ENCODE data around the gene ATP2C2. TPM values are rescaled to one million over a fixed set of nuclear protein-coding genes. Genes with fewer than 3 reads are reported as not detected.

Gene ATP2C2
- total RNA-seq, 1 experiment from 2014 or later = 20.3 TPM

DNA sequence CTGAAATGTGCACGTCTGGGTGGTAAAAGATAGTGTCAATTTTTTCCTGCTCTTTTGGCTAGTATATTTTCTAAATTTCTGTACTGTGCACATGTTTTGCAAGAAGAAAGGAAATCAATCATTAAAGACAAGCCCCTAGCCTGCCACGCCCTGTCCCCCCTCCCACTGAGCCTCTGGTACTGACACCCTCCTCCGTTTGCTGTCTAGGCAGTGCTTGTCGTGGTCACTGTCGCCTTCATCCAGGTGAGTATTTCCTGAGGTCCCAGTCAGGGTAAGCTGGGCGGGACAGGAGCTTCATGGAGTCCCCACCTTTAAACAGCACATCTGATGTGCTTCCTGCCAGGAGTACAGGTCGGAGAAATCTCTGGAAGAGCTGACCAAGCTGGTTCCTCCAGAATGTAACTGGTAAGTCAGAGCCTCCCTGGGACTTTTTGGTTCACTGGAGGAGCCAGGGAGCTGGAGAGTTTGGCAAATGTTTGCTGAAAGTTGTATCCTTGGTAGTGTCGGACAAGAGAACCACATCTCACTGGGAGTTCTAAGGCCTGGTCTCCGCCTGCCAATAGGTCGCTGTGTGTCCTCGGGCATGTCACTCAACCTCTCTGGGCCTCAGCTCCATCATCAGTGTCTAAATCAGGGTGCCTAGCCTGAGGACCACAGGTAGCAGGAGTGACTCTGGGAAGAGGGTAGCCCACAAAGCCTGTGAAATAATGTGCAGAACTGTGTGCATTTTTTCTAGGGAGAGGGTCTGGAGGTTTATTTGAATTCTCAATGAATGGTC is 42.2 kb downstream of the ATP2C2 start:
- Histone ChIP-seq H3K4me1 (ENCODE audit: control insufficient read depth in 1 of 2, insufficient read depth in 2 of 2, low read length in 2 of 2) (no peaks in the 10 kb centered on the region), H3K9me3 (ENCODE audit: control insufficient read depth in 1 of 2, insufficient read depth in 1 of 2, low read depth in 1 of 2, low read length in 2 of 2) (no peaks in the 10 kb centered on the region), H3K4me2 (ENCODE audit: low read length) (no peak overlapping the region), H2AFZ (ENCODE audit: low read depth, low read length, poor library complexity, severe bottlenecking) (no peak overlapping the region), H3K27me3 (ENCODE audit: insufficient read depth, low read length) (no peaks in the 10 kb centered on the region), H4K20me1 (ENCODE audit: insufficient read depth) (no peaks in the 10 kb centered on the region), H3K9ac (ENCODE audit: low read length) (no peak overlapping the region), H3K27ac (ENCODE audit: low read depth, low read length) (no peak overlapping the region), H3K4me3 (replicated peaks in 1 of 2; ENCODE audit: low read depth in 1 of 2, low read length in 2 of 2) (no peak overlapping the region), H3K36me3 (ENCODE audit: control insufficient read depth in 1 of 2, insufficient read depth in 2 of 2, low read length in 2 of 2) (no peaks in the 10 kb centered on the region), H3K79me2 (ENCODE audit: insufficient read depth, low read length) (no peaks in the 10 kb centered on the region), H3K9me2 (ENCODE audit: insufficient read depth) (no peaks in the 10 kb centered on the region)
- RAD21 ChIA-PET (ENCODE audit: low non-redundant PET in 1 of 2, low total read pairs in 2 of 2, uncharacterized antibody in 2 of 2, unreplicated experiment in 2 of 2) = no interaction called here
- CTCF ChIA-PET = no interaction called here
- BruUV-seq (replicated peaks) = no TSS peak
- intact Hi-C loops (cut with micrococcal nuclease) = no loop called here
- TF ChIP-seq ZFX (IDR thresholded peaks at IDR 0.05) (no peak), SIN3A (IDR thresholded peaks at IDR 0.05; ENCODE audit: low read depth) (no peak), EZH2 (IDR thresholded peaks at IDR 0.05) (no peak), EGR1 (IDR thresholded peaks at IDR 0.05; ENCODE audit: low read depth) (no peak), CBX3 (IDR thresholded peaks at IDR 0.05; ENCODE audit: low read depth) (no peak), ELF1 (IDR thresholded peaks at IDR 0.05; ENCODE audit: borderline replicate concordance, low read depth) (no peak), SP1 (IDR thresholded peaks at IDR 0.05; ENCODE audit: low read depth) (no peak), CEBPB (IDR thresholded peaks at IDR 0.05; ENCODE audit: low read depth) (no peak), SRF (IDR thresholded peaks at IDR 0.05; ENCODE audit: low read depth) (no peak), TCF7L2 (IDR thresholded peaks at IDR 0.05; ENCODE audit: borderline replicate concordance, extremely low read depth, insufficient read depth, insufficient read length) (no peak), FOSL1 (IDR thresholded peaks at IDR 0.05; ENCODE audit: low read depth) (no peak), JUND (IDR thresholded peaks at IDR 0.05) (no peak), EZH2phosphoT487 (IDR thresholded peaks at IDR 0.05; ENCODE audit: borderline replicate concordance) (no peak), POLR2AphosphoS5 (IDR thresholded peaks at IDR 0.05; ENCODE audit: low read depth, low read length) (no peak)
- TF ChIP-seq, protein P1, sequence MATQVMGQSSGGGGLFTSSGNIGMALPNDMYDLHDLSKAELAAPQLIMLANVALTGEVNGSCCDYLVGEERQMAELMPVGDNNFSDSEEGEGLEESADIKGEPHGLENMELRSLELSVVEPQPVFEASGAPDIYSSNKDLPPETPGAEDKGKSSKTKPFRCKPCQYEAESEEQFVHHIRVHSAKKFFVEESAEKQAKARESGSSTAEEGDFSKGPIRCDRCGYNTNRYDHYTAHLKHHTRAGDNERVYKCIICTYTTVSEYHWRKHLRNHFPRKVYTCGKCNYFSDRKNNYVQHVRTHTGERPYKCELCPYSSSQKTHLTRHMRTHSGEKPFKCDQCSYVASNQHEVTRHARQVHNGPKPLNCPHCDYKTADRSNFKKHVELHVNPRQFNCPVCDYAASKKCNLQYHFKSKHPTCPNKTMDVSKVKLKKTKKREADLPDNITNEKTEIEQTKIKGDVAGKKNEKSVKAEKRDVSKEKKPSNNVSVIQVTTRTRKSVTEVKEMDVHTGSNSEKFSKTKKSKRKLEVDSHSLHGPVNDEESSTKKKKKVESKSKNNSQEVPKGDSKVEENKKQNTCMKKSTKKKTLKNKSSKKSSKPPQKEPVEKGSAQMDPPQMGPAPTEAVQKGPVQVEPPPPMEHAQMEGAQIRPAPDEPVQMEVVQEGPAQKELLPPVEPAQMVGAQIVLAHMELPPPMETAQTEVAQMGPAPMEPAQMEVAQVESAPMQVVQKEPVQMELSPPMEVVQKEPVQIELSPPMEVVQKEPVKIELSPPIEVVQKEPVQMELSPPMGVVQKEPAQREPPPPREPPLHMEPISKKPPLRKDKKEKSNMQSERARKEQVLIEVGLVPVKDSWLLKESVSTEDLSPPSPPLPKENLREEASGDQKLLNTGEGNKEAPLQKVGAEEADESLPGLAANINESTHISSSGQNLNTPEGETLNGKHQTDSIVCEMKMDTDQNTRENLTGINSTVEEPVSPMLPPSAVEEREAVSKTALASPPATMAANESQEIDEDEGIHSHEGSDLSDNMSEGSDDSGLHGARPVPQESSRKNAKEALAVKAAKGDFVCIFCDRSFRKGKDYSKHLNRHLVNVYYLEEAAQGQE (IDR thresholded peaks at IDR 0.05; ENCODE audit: low read depth) = no peak
- TF ChIP-seq, protein P2, sequence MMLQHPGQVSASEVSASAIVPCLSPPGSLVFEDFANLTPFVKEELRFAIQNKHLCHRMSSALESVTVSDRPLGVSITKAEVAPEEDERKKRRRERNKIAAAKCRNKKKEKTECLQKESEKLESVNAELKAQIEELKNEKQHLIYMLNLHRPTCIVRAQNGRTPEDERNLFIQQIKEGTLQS (IDR thresholded peaks at IDR 0.05) = no peak
- DNase-seq (ENCODE audit: low read depth, low spot score) (no peak), ATAC-seq (no peak)
- POLR2A ChIA-PET = interaction anchor here (0.6 kb wide), 1 partner anchor 141 kb away, joined by 4 read pairs; no protein-coding TSS in a partner anchor

Data from HCT116 (cell line).